Uterus (tissue), 2 donors: ENCODE data around the gene FHOD1.

Experiments
- CTCF ChIP-seq, 4 experiments: fragments of 200-600 bp in 2 of 4; fragments of 450-650 bp in 2 of 4; sonication (generic) in 2 of 4; IDR thresholded peaks; one replicate each; pipeline ENCODE4 v1.5.1; 2016 to 2019; ENCODE audit warnings: antibody characterized with exemption in 4 of 4, mild to moderate bottlenecking in 2 of 4, moderate library complexity in 1 of 4
- POLR2A ChIP-seq, 2 donors: fragments of 450-650 bp; IDR thresholded peaks; one replicate each; pipeline ENCODE4 v1.6.1; 2016; ENCODE audit warnings: antibody characterized with exemption in 2 of 2, mild to moderate bottlenecking in 1 of 2, moderate library complexity in 1 of 2

- TF ChIP-seq POLR2A (IDR thresholded peaks at IDR 0.05) (no peak), CTCF (IDR thresholded peaks at IDR 0.05) (no peak)
Observed at GRCh38 chr16:67237396-67238277, 9.6 kb downstream of the FHOD1 start.
